ENCODE measurements around the gene GCG.
A peak's percentile ranks its signal among the peaks of the same experiment; 100 is the strongest.

The GCG gene

DNA sequence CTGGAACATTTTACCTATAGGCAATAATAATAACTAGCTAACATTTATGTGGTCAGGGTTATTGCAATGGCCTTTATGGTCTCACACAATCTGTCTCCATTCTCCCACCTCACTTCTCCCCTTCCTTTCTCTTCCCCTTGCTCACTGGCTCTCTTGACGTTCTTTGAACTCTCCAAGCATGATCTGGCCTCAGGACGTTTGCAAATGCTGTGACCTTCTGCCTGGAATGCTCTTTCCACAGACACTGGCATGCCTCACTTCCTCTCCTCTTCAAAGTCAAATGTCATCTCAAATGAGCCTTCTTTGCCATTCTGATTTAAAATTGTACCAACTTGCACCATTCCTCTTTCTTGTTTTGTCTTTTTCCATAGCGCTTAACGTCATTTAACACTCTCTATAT is 25.3 kb upstream of the GCG start:
- Histone ChIP-seq H3K27me3 (replicated peaks; ENCODE audit: control insufficient read depth, insufficient read depth, low read length) (no peaks in the 10 kb centered on the region), H3K4me1 (ENCODE audit: control insufficient read depth, insufficient read depth, low read length) (peaks cover 28% of the 10 kb centered on the region), H3K9ac (ENCODE audit: low read length) (no peak overlapping the region), H3K9me3 (ENCODE audit: control insufficient read depth, low read length) (no peaks in the 10 kb centered on the region), H3K36me3 (ENCODE audit: control insufficient read depth, insufficient read depth, low read length, severe bottlenecking) (peaks cover 31% of the 10 kb centered on the region), H3K4me3 (ENCODE audit: low read length) (no peak overlapping the region)
- DNase-seq (ENCODE audit: low read depth) = no peak

GRCh38 chr2:162175714-162176113 is 23.7 kb upstream of the GCG start:
- peaks cover 37% of the 10 kb centered on the region for H3K36me3 ChIP-seq (ENCODE audit: control insufficient read depth, insufficient read depth, low read length, severe bottlenecking)
- H3K4me3 ChIP-seq (ENCODE audit: low read length) = no peak overlapping the region
- peaks cover 28% of the 10 kb centered on the region for H3K4me1 ChIP-seq (ENCODE audit: control insufficient read depth, insufficient read depth, low read length)
- no peaks in the 10 kb centered on the region for H3K27me3 ChIP-seq (replicated peaks; ENCODE audit: control insufficient read depth, insufficient read depth, low read length)
- DNase-seq (ENCODE audit: low read depth) = no peak
- no peaks in the 10 kb centered on the region for H3K9me3 ChIP-seq (ENCODE audit: control insufficient read depth, low read length)
- H3K9ac ChIP-seq (ENCODE audit: low read length) = no peak overlapping the region

DNA sequence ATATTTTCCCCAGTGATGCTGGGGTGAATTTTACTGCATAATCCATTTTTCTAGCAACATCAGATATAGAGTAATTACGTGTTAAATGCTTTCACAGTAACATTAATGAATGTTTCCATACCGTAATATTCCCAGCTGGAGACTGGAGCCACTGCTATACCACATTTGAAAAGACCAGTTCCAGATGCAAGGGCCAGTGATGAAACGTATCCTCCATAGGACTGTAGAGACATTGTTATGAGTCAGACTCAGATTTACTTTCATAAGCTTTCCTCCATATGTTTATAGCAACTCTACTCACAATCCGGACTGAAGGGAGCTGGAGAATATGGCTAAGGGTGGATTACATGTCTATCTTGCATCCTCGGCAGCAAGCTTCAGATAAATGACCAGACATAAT is 22.7 kb upstream of the GCG start:
- Histone ChIP-seq H3K36me3 (ENCODE audit: control insufficient read depth, insufficient read depth, low read length, severe bottlenecking) (peaks cover 28% of the 10 kb centered on the region), H3K9me3 (ENCODE audit: control insufficient read depth, low read length) (no peaks in the 10 kb centered on the region), H3K9ac (ENCODE audit: low read length) (no peak overlapping the region), H3K4me3 (ENCODE audit: low read length) (no peak overlapping the region), H3K4me1 (ENCODE audit: control insufficient read depth, insufficient read depth, low read length) (peaks cover 28% of the 10 kb centered on the region), H3K27me3 (replicated peaks; ENCODE audit: control insufficient read depth, insufficient read depth, low read length) (no peaks in the 10 kb centered on the region)
- DNase-seq (ENCODE audit: low read depth) = peak; percentile 16

DNA sequence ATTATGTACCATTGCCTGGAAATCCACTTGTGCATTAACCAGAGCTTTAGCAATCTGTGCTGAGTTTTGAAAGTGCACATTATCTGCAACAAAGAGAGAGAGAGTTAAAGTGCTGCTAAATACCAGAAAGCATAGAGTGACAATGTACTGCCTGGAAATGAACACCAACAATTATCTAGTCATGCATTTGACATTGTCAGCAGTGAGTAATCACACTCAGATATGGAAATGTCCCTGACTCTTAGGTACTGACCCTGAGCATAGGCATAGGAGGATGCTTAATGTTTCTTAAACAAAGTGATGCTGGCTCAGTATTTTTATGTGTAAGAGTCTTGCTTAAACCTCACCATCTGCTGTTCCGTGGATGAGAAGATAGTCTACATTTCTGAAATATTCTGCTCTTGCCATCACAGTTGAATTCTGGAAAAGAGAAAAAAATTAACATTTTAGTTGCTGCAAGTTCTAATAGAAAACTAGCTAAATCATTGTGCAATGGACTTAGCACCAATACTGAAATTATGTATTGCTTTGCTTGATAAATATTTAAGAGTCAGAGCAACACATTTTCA is 20.8 kb upstream of the GCG start:
- H3K9me3 ChIP-seq (ENCODE audit: control insufficient read depth, low read length) = no peaks in the 10 kb centered on the region
- H3K36me3 ChIP-seq (ENCODE audit: control insufficient read depth, insufficient read depth, low read length, severe bottlenecking) = peaks cover 36% of the 10 kb centered on the region
- peaks cover 28% of the 10 kb centered on the region for H3K4me1 ChIP-seq (ENCODE audit: control insufficient read depth, insufficient read depth, low read length)
- H3K4me3 ChIP-seq (ENCODE audit: low read length) = no peak overlapping the region
- no peak overlapping the region for H3K9ac ChIP-seq (ENCODE audit: low read length)
- no peaks in the 10 kb centered on the region for H3K27me3 ChIP-seq (replicated peaks; ENCODE audit: control insufficient read depth, insufficient read depth, low read length)
- no peak for DNase-seq (ENCODE audit: low read depth)

DNA sequence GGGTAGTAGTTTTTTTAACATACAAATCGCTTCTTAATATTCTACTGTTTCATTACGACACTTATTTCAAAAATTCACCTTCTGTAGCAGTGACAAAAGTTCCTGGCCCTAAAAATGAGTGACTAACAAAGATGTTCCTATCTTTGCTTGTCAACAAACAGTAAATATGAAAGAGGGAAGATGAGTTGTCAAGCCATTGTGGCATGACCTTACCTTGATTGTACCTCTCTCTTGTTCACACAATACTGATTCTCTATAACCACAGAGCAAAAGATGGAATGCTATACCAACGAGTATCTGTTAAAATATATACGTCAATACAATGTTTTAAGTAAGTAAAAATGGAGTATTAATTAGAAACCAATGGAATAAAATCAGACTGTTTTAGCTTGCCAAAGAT is 14.7 kb upstream of the GCG start:
- Histone ChIP-seq H3K4me1 (ENCODE audit: control insufficient read depth, insufficient read depth, low read length) (peaks cover 7% of the 10 kb centered on the region), H3K27me3 (replicated peaks; ENCODE audit: control insufficient read depth, insufficient read depth, low read length) (no peaks in the 10 kb centered on the region), H3K4me3 (ENCODE audit: low read length) (no peak overlapping the region), H3K36me3 (ENCODE audit: control insufficient read depth, insufficient read depth, low read length, severe bottlenecking) (peaks cover 16% of the 10 kb centered on the region), H3K9me3 (ENCODE audit: control insufficient read depth, low read length) (no peaks in the 10 kb centered on the region), H3K9ac (ENCODE audit: low read length) (no peak overlapping the region)
- DNase-seq (ENCODE audit: low read depth) = no peak

GRCh38 chr2:162166174-162166573 is 14.1 kb upstream of the GCG start:
- DNase-seq (ENCODE audit: low read depth) = no peak
- Histone ChIP-seq H3K36me3 (ENCODE audit: control insufficient read depth, insufficient read depth, low read length, severe bottlenecking) (peaks cover 10% of the 10 kb centered on the region), H3K4me1 (ENCODE audit: control insufficient read depth, insufficient read depth, low read length) (peaks cover 7% of the 10 kb centered on the region), H3K27me3 (replicated peaks; ENCODE audit: control insufficient read depth, insufficient read depth, low read length) (no peaks in the 10 kb centered on the region), H3K4me3 (ENCODE audit: low read length) (no peak overlapping the region), H3K9me3 (ENCODE audit: control insufficient read depth, low read length) (no peaks in the 10 kb centered on the region), H3K9ac (ENCODE audit: low read length) (no peak overlapping the region)

DNA sequence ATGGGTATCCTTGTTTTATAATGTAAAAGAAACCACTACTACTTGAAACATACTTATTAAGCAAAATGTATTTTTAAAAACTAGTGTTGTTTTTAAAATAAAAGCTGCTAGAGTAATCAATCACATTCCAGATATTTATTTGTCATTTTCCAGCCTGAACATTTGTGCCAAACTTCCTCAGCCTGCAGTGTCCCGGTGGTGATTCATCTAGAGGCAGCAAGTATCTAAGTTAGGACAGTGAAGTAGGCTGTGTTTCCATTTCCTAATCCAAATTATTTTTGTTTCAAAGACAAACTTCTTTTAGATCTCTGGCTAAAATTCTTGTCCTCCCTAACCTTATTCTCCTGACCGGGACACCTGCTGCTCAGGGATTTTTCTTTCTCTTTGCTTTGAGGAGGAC is 12.8 kb upstream of the GCG start:
- Histone ChIP-seq H3K27me3 (replicated peaks; ENCODE audit: control insufficient read depth, insufficient read depth, low read length) (no peaks in the 10 kb centered on the region), H3K4me3 (ENCODE audit: low read length) (no peak overlapping the region), H3K4me1 (ENCODE audit: control insufficient read depth, insufficient read depth, low read length) (peaks cover 7% of the 10 kb centered on the region), H3K36me3 (ENCODE audit: control insufficient read depth, insufficient read depth, low read length, severe bottlenecking) (peaks cover 8% of the 10 kb centered on the region), H3K9ac (ENCODE audit: low read length) (no peak overlapping the region), H3K9me3 (ENCODE audit: control insufficient read depth, low read length) (no peaks in the 10 kb centered on the region)
- DNase-seq (ENCODE audit: low read depth) = no peak

DNA sequence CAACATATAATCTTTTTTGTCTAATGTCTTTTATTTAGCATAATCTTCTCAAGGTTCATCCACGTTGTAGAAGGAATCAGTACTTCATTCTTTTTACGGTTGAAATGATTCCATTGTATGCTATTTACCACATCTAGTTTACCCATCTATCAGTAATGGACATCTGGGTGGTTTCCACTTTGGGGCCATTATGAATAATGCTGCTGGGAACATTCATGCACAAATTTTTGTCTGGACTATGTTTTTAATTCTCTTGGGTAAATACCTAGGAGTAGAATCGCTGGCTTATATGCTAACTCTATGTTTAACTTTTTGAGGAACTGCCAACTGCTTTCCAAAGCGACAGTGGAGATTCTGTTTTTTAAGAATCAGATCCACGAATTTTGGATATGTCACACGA is 7.4 kb upstream of the GCG start:
- no peaks in the 10 kb centered on the region for H3K27me3 ChIP-seq (replicated peaks; ENCODE audit: control insufficient read depth, insufficient read depth, low read length)
- no peak overlapping the region for H3K9ac ChIP-seq (ENCODE audit: low read length)
- no peak for DNase-seq (ENCODE audit: low read depth)
- no peaks in the 10 kb centered on the region for H3K9me3 ChIP-seq (ENCODE audit: control insufficient read depth, low read length)
- no peak overlapping the region for H3K4me3 ChIP-seq (ENCODE audit: low read length)
- no peaks in the 10 kb centered on the region for H3K4me1 ChIP-seq (ENCODE audit: control insufficient read depth, insufficient read depth, low read length)
- H3K36me3 ChIP-seq (ENCODE audit: control insufficient read depth, insufficient read depth, low read length, severe bottlenecking) = no peaks in the 10 kb centered on the region

DNA sequence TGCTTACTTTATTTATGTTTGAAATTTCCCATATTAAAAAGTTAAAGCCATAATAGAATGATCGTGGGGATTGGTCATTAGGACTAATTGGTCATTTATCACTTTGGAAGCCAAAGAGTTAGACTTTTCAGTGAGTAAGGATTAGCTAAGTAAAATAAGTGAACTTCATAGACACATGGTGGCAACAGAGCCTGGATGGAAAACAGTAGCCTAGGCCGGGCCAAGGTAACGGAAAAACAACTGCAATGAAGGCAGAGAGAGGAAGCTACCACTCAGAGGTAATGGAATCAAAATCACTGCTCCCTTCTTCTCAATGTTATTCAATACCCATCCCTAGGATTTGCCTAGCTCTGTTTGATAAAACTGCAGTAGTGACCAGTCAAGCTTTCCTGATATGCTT is 4.1 kb upstream of the GCG start:
- no peak for DNase-seq (ENCODE audit: low read depth)
- no peaks in the 10 kb centered on the region for H3K9me3 ChIP-seq (ENCODE audit: control insufficient read depth, low read length)
- no peak overlapping the region for H3K4me3 ChIP-seq (ENCODE audit: low read length)
- no peak overlapping the region for H3K9ac ChIP-seq (ENCODE audit: low read length)
- H3K27me3 ChIP-seq (replicated peaks; ENCODE audit: control insufficient read depth, insufficient read depth, low read length) = no peaks in the 10 kb centered on the region
- H3K4me1 ChIP-seq (ENCODE audit: control insufficient read depth, insufficient read depth, low read length) = no peaks in the 10 kb centered on the region
- no peaks in the 10 kb centered on the region for H3K36me3 ChIP-seq (ENCODE audit: control insufficient read depth, insufficient read depth, low read length, severe bottlenecking)

- no peaks in the 10 kb centered on the region for H3K4me1 ChIP-seq (ENCODE audit: control insufficient read depth, insufficient read depth, low read length)
- H3K9ac ChIP-seq (ENCODE audit: low read length) = no peak overlapping the region
- H3K27me3 ChIP-seq (replicated peaks; ENCODE audit: control insufficient read depth, insufficient read depth, low read length) = no peaks in the 10 kb centered on the region
- DNase-seq (ENCODE audit: low read depth) = no peak
- H3K4me3 ChIP-seq (ENCODE audit: low read length) = no peak overlapping the region
- no peaks in the 10 kb centered on the region for H3K9me3 ChIP-seq (ENCODE audit: control insufficient read depth, low read length)
- no peaks in the 10 kb centered on the region for H3K36me3 ChIP-seq (ENCODE audit: control insufficient read depth, insufficient read depth, low read length, severe bottlenecking)
Measured at GRCh38 chr2:162155093-162155492, 3.0 kb upstream of the GCG start.

GRCh38 chr2:162153608-162154224 is 1.7 kb upstream of the GCG start:
- Histone ChIP-seq H3K36me3 (ENCODE audit: control insufficient read depth, insufficient read depth, low read length, severe bottlenecking) (no peaks in the 10 kb centered on the region), H3K9me3 (ENCODE audit: control insufficient read depth, low read length) (no peaks in the 10 kb centered on the region), H3K4me3 (ENCODE audit: low read length) (no peak overlapping the region), H3K27me3 (replicated peaks; ENCODE audit: control insufficient read depth, insufficient read depth, low read length) (no peaks in the 10 kb centered on the region), H3K9ac (ENCODE audit: low read length) (no peak overlapping the region), H3K4me1 (ENCODE audit: control insufficient read depth, insufficient read depth, low read length) (no peaks in the 10 kb centered on the region)
- DNase-seq (ENCODE audit: low read depth) = peak; percentile 73

GRCh38 chr2:162149940-162150339 is 2.1 kb downstream of the GCG start:
- no peak for DNase-seq (ENCODE audit: low read depth)
- H3K9me3 ChIP-seq (ENCODE audit: control insufficient read depth, low read length) = no peaks in the 10 kb centered on the region
- no peak overlapping the region for H3K9ac ChIP-seq (ENCODE audit: low read length)
- peaks cover 4% of the 10 kb centered on the region for H3K4me1 ChIP-seq (ENCODE audit: control insufficient read depth, insufficient read depth, low read length)
- H3K27me3 ChIP-seq (replicated peaks; ENCODE audit: control insufficient read depth, insufficient read depth, low read length) = no peaks in the 10 kb centered on the region
- no peaks in the 10 kb centered on the region for H3K36me3 ChIP-seq (ENCODE audit: control insufficient read depth, insufficient read depth, low read length, severe bottlenecking)
- no peak overlapping the region for H3K4me3 ChIP-seq (ENCODE audit: low read length)

Measured in adipocyte (in vitro differentiated cells).